Vagina (tissue), 2 donors: Measurements from ENCODE around the gene PPP1R15B. TPM values are rescaled to one million over a fixed set of nuclear protein-coding genes. Genes with fewer than 3 reads are reported as not detected.

ENCODE experiments used
- DNase-seq, 2 donors: peaks; one replicate each; pipeline ENCODE4 v3.0.0-alpha.2; 2017; ENCODE audit errors: extremely low spot score in 2 of 2
- H3K27ac ChIP-seq: fragments of 200-600 bp; sonication (generic); one replicate; pipeline ENCODE4 v1.5.1; 2019
- H3K27me3 ChIP-seq: fragments of 200-600 bp; sonication (generic); one replicate; pipeline ENCODE4 v1.5.1; 2019
- H3K36me3 ChIP-seq, 2 donors: fragments of 200-600 bp; sonication (generic); one replicate each; pipeline ENCODE4 v1.5.1; 2017 to 2019
- H3K4me1 ChIP-seq: fragments of 200-600 bp; sonication (generic); one replicate; pipeline ENCODE4 v1.5.1; 2019
- H3K4me3 ChIP-seq, 2 donors: fragments of 200-600 bp; sonication (generic); 1 replicate in 1 of 2; 2 replicates in 1 of 2; pipeline ENCODE4 v1.5.1; 2016 to 2019
- H3K9me3 ChIP-seq: fragments of 200-600 bp; sonication (generic); one replicate; pipeline ENCODE4 v1.5.1; 2019
- CTCF ChIP-seq, 3 experiments: fragments of 450-650 bp in 2 of 3; fragments of 200-600 bp in 1 of 3; sonication (generic) in 1 of 3; IDR thresholded peaks; one replicate each; pipeline ENCODE4 v1.5.1; 2017 to 2019; ENCODE audit warnings: antibody characterized with exemption in 3 of 3, mild to moderate bottlenecking in 2 of 3, moderate library complexity in 2 of 3
- POLR2A ChIP-seq, 2 donors: fragments of 450-650 bp; IDR thresholded peaks; one replicate each; pipeline ENCODE4 v1.6.1; 2017; ENCODE audit warnings: antibody characterized with exemption in 2 of 2, mild to moderate bottlenecking in 2 of 2, moderate library complexity in 2 of 2
- POLR2AphosphoS5 ChIP-seq, 2 donors: sonication (generic); formaldehyde crosslinking; IDR thresholded peaks; one replicate each; pipeline ENCODE4 v1.9.0; 2017; ENCODE audit warnings: antibody characterized with exemption in 2 of 2, mild to moderate bottlenecking in 2 of 2, low read depth in 1 of 2; ENCODE audit not compliant: insufficient read depth in 1 of 2
- intact Hi-C: fragments of 100-400 bp; cut with DNase I; formaldehyde crosslinking; loops from one replicate; pipeline ENCODE4 v1.15.1; 2023
- small RNA-seq: library from RNA; depleted of rRNA; stranded (forward); fragments of <200 nt; gene quantifications from one replicate; pipeline ENCODE3, GENCODE V24; 2016
- total RNA-seq: library from RNA; depleted of rRNA; stranded (reverse); fragments of >200 nt; gene quantifications from one replicate; pipeline ENCODE4 v1.2.3, GENCODE V29; 2016

PPP1R15B gene
- total RNA-seq, 1 donor from 2014 or later, result 42.0 TPM

- Histone ChIP-seq H3K36me3 (no peaks in the 10 kb centered on the region), H3K4me3 (no peak overlapping the region), H3K4me1 (peaks cover 10% of the 10 kb centered on the region), H3K9me3 (no peaks in the 10 kb centered on the region), H3K27me3 (no peaks in the 10 kb centered on the region), H3K27ac (no peak overlapping the region)
- TF ChIP-seq CTCF (IDR thresholded peaks at IDR 0.05), result no peak
- TF ChIP-seq POLR2AphosphoS5 (IDR thresholded peaks at IDR 0.05; ENCODE audit: insufficient read depth in 1 of 2, low read depth in 1 of 2), result no peak
- no peak for TF ChIP-seq POLR2A (IDR thresholded peaks at IDR 0.05)
- no peak for DNase-seq
- intact Hi-C loops, result no loop called here
These were observed 54.6 kb downstream of the PPP1R15B start for GRCh38 chr1:204356997-204357396.

- intact Hi-C loops, result no loop called here
- no peak for DNase-seq
- Histone ChIP-seq H3K9me3 (no peaks in the 10 kb centered on the region), H3K4me1 (peaks cover 17% of the 10 kb centered on the region), H3K4me3 (no peak overlapping the region), H3K27ac (no peak overlapping the region), H3K36me3 (no peaks in the 10 kb centered on the region), H3K27me3 (no peaks in the 10 kb centered on the region)
- TF ChIP-seq POLR2A (IDR thresholded peaks at IDR 0.05), result no peak
- TF ChIP-seq CTCF (IDR thresholded peaks at IDR 0.05), result no peak
- TF ChIP-seq POLR2AphosphoS5 (IDR thresholded peaks at IDR 0.05; ENCODE audit: insufficient read depth in 1 of 2, low read depth in 1 of 2), result no peak
These were observed 55.7 kb downstream of the PPP1R15B start for GRCh38 chr1:204355913-204356312.

GRCh38 chr1:204354579-204354978, 57.0 kb downstream of the PPP1R15B start:
- peaks cover 25% of the 10 kb centered on the region for H3K4me1 ChIP-seq
- no peaks in the 10 kb centered on the region for H3K9me3 ChIP-seq
- H3K4me3 ChIP-seq, result no peak overlapping the region
- H3K27me3 ChIP-seq, result no peaks in the 10 kb centered on the region
- DNase-seq, result no peak
- no peaks in the 10 kb centered on the region for H3K36me3 ChIP-seq
- intact Hi-C loops, result no loop called here
- TF ChIP-seq CTCF (IDR thresholded peaks at IDR 0.05) (no peak), POLR2AphosphoS5 (IDR thresholded peaks at IDR 0.05; ENCODE audit: insufficient read depth in 1 of 2, low read depth in 1 of 2) (no peak), POLR2A (IDR thresholded peaks at IDR 0.05) (no peak)
- no peak overlapping the region for H3K27ac ChIP-seq

Small RNA genes lying within 50 kb of the gene (small RNA-seq; reads per million reads assigned to genes)
- gene AL606489.2, result not detected

Other genes with a start within 250 kb of the PPP1R15B start
- gene REN, start 245.5 kb downstream of the PPP1R15B start, total RNA-seq, result not detected
- not detected for gene KISS1, start 215.3 kb downstream of the PPP1R15B start, total RNA-seq
- not detected for gene GOLT1A, start 197.8 kb downstream of the PPP1R15B start, total RNA-seq
- 15.0 TPM for gene PLEKHA6, start 51.9 kb downstream of the PPP1R15B start, total RNA-seq
- gene PIK3C2B, start 83.0 kb upstream of the PPP1R15B start, total RNA-seq, result 52.1 TPM
- 90.1 TPM for gene MDM4, start 104.6 kb upstream of the PPP1R15B start, total RNA-seq